Osteoblast (primary cell): ENCODE measurements around the gene LRFN4. TPM values are rescaled to one million over a fixed set of nuclear protein-coding genes. Genes with fewer than 3 reads are reported as not detected.

Experiments used
- DNase-seq: peaks from one replicate; pipeline ENCODE4 v3.0.0; 2011; ENCODE audit warnings: low spot score, mixed read lengths; ENCODE audit not compliant: insufficient read length; ENCODE audit errors: missing footprints
- H2AFZ ChIP-seq: 2 replicates; pipeline ENCODE4 v1.6.0; 2011; ENCODE audit warnings: mild to moderate bottlenecking, low read length
- H3K27ac ChIP-seq: 2 replicates; pipeline ENCODE4 v1.5.1; 2011; ENCODE audit warnings: mild to moderate bottlenecking, low read depth, low read length, moderate library complexity
- H3K27me3 ChIP-seq: 2 replicates; pipeline ENCODE4 v1.6.0; 2012; ENCODE audit warnings: mild to moderate bottlenecking, control low read depth, inconsistent platforms, low read length, moderate library complexity; ENCODE audit not compliant: insufficient read depth
- H3K36me3 ChIP-seq: 2 replicates; pipeline ENCODE4 v1.5.1; 2011; ENCODE audit warnings: mild to moderate bottlenecking, low read length, control low read depth, moderate library complexity; ENCODE audit not compliant: insufficient read depth
- H3K4me1 ChIP-seq: 2 replicates; pipeline ENCODE4 v1.5.1; 2011; ENCODE audit warnings: mild to moderate bottlenecking, low read length, control low read depth, moderate library complexity; ENCODE audit not compliant: insufficient read depth
- H3K4me2 ChIP-seq: 2 replicates; pipeline ENCODE4 v1.6.0; 2011; ENCODE audit warnings: mild to moderate bottlenecking, low read length; ENCODE audit not compliant: insufficient read depth
- H3K4me3 ChIP-seq: fragments of 200-600 bp; sonication (generic); 3 replicates; pipeline ENCODE4 v1.5.1; 2012; ENCODE audit warnings: mild to moderate bottlenecking, low read length, inconsistent platforms; ENCODE audit not compliant: insufficient read depth
- H3K79me2 ChIP-seq: 2 replicates; pipeline ENCODE4 v1.6.0; 2012; ENCODE audit warnings: mild to moderate bottlenecking, low read length, control low read depth, inconsistent platforms; ENCODE audit not compliant: insufficient read depth
- H3K9me3 ChIP-seq: 2 replicates; pipeline ENCODE4 v1.5.1; 2011; ENCODE audit warnings: low read depth, low read length, control low read depth
- H4K20me1 ChIP-seq: 2 replicates; pipeline ENCODE4 v1.6.0; 2012; ENCODE audit warnings: mild to moderate bottlenecking, low read length, control low read depth; ENCODE audit not compliant: insufficient read depth
- CTCF ChIP-seq: IDR thresholded peaks from 2 replicates; pipeline ENCODE4 v1.5.1; 2011; ENCODE audit warnings: mild to moderate bottlenecking, low read depth, low read length, moderate library complexity; ENCODE audit errors: extremely low read depth
- total RNA-seq: library from RNA; depleted of rRNA; stranded (reverse); fragments of >200 nt; gene quantifications from 2 replicates; pipeline ENCODE4 v1.2.3, GENCODE V29; 2012

LRFN4 gene
- total RNA-seq, 1 donor = 16.3 TPM

GRCh38 chr11:66904561-66904960 lies 47.7 kb downstream of the LRFN4 start:
- Histone ChIP-seq H3K36me3 (no peaks in the 10 kb centered on the region), H3K4me3 (no peak overlapping the region), H3K27ac (no peak overlapping the region), H3K9me3 (no peaks in the 10 kb centered on the region), H3K4me2 (no peak overlapping the region), H3K27me3 (no peaks in the 10 kb centered on the region), H2AFZ (no peak overlapping the region), H3K4me1 (peaks cover 19% of the 10 kb centered on the region), H3K79me2 (no peaks in the 10 kb centered on the region), H4K20me1 (peaks cover 3% of the 10 kb centered on the region)
- DNase-seq = no peak
- TF ChIP-seq CTCF = no peak

- H3K27me3 ChIP-seq = no peaks in the 10 kb centered on the region
- H3K4me2 ChIP-seq = no peak overlapping the region
- no peak overlapping the region for H3K4me3 ChIP-seq
- H3K27ac ChIP-seq = no peak overlapping the region
- no peak for TF ChIP-seq CTCF
- H3K9me3 ChIP-seq = no peaks in the 10 kb centered on the region
- no peaks in the 10 kb centered on the region for H3K36me3 ChIP-seq
- peaks cover 19% of the 10 kb centered on the region for H3K4me1 ChIP-seq
- H2AFZ ChIP-seq = no peak overlapping the region
- no peak for DNase-seq
- peaks cover 3% of the 10 kb centered on the region for H4K20me1 ChIP-seq
- H3K79me2 ChIP-seq = no peaks in the 10 kb centered on the region
Observed at GRCh38 chr11:66904981-66905521, 48.2 kb downstream of the LRFN4 start.

GRCh38 chr11:66905631-66906030 lies 48.8 kb downstream of the LRFN4 start:
- no peaks in the 10 kb centered on the region for H3K27me3 ChIP-seq
- H2AFZ ChIP-seq = no peak overlapping the region
- no peaks in the 10 kb centered on the region for H3K79me2 ChIP-seq
- no peak for DNase-seq
- H3K9me3 ChIP-seq = no peaks in the 10 kb centered on the region
- peaks cover 19% of the 10 kb centered on the region for H3K4me1 ChIP-seq
- no peak overlapping the region for H3K4me2 ChIP-seq
- no peaks in the 10 kb centered on the region for H3K36me3 ChIP-seq
- no peak overlapping the region for H3K27ac ChIP-seq
- no peak for TF ChIP-seq CTCF
- H4K20me1 ChIP-seq = peaks cover 8% of the 10 kb centered on the region
- no peak overlapping the region for H3K4me3 ChIP-seq

- Histone ChIP-seq H3K79me2 (no peaks in the 10 kb centered on the region), H3K4me1 (peaks cover 19% of the 10 kb centered on the region), H3K4me3 (no peak overlapping the region), H4K20me1 (peaks cover 8% of the 10 kb centered on the region), H3K36me3 (no peaks in the 10 kb centered on the region), H3K4me2 (no peak overlapping the region), H3K27ac (peak overlapping the region; percentile 17), H3K9me3 (no peaks in the 10 kb centered on the region), H2AFZ (no peak overlapping the region), H3K27me3 (no peaks in the 10 kb centered on the region)
- TF ChIP-seq CTCF = no peak
- DNase-seq = no peak
Observed at GRCh38 chr11:66906061-66906733, 49.3 kb downstream of the LRFN4 start.
